ENCODE measurements around the gene BACH2. TPM values are rescaled to one million over a fixed set of nuclear protein-coding genes. Genes with fewer than 3 reads are reported as not detected.

The BACH2 gene
- total RNA-seq, 1 donor from 2014 or later: 7.7 TPM

DNA sequence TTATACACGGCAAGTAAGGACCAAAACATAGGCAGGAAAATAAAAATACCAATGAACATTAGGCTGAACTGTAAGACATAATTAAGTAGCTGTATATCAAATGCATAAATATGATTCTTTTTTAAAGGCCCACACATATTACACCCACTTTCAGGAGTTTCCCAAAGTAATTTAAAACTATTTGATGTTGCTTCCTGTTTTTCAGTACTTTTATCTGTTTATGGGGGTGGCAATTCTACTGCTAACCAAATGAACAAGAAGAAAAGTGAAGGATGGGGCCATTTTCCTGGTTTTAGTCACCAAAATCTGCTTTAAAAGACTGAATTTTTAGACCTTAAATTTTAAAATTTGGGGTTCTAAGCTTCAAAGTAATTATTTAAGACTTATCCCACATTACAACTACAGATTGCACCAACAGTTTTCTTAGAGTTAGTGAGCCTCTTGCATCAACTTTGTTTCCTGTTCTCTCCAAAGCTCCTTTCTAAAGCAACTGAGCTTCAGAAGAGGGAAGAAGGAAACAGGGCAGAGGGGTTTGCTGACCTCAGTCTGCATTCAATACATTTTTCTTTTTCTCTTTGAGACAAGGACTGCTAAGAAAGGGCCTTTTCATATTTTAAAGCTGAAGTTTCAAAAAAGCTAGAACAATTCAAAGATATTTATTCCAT, 191.0 kb downstream of the BACH2 start:
- Histone ChIP-seq H3K4me1 (peaks cover 0 to 4% of the 10 kb centered on the region in 2 donors), H3K27ac (no peak overlapping the region), H3K4me3 (no peak overlapping the region), H3K9me3 (no peaks in the 10 kb centered on the region), H3K27me3 (no peaks in the 10 kb centered on the region), H3K36me3 (no peaks in the 10 kb centered on the region)
- intact Hi-C loops (cut with DNase I): no loop called here
- TF ChIP-seq, protein P1, sequence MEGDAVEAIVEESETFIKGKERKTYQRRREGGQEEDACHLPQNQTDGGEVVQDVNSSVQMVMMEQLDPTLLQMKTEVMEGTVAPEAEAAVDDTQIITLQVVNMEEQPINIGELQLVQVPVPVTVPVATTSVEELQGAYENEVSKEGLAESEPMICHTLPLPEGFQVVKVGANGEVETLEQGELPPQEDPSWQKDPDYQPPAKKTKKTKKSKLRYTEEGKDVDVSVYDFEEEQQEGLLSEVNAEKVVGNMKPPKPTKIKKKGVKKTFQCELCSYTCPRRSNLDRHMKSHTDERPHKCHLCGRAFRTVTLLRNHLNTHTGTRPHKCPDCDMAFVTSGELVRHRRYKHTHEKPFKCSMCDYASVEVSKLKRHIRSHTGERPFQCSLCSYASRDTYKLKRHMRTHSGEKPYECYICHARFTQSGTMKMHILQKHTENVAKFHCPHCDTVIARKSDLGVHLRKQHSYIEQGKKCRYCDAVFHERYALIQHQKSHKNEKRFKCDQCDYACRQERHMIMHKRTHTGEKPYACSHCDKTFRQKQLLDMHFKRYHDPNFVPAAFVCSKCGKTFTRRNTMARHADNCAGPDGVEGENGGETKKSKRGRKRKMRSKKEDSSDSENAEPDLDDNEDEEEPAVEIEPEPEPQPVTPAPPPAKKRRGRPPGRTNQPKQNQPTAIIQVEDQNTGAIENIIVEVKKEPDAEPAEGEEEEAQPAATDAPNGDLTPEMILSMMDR (IDR thresholded peaks at IDR 0.05): no peak
- DNase-seq (ENCODE audit: low spot score in 2 of 2): no peak

DNA sequence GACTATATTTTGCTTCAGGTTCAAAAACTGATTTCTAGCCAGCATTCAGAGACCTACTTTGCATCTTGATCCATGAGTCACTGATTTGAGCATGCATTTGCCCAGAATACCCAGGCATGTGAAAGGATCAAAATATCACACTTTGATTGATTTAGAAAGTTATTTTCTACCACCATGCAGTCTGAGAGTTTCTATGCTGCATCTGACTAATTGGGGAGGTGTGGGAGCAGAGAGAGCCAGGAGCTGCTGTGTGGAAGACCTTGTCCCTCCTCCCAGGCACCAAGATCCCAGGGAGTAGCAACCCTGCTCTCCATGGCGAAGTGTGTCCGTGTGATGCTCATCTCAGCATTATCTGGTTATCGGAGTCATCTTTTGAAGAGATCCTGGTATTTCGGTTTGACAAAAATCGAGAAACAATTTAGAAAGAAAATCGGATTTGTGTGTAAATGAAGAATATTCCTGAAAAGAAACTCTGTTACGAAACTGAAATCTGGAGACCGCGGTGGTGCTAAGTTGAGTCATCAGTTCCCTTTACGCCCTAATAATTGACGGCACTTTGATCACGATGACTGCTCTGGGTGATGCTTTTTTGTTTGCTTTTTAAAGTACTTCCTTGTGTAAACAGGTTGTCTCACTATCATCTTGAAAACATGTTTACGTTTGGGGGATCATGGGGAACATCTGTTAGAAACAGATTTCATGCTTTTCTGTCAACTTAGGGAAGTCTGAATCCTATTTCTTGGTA, 193.4 kb downstream of the BACH2 start:
- Histone ChIP-seq H3K27ac (no peak overlapping the region), H3K27me3 (no peaks in the 10 kb centered on the region), H3K4me1 (peaks cover 0 to 17% of the 10 kb centered on the region in 2 donors), H3K36me3 (no peaks in the 10 kb centered on the region), H3K9me3 (no peaks in the 10 kb centered on the region), H3K4me3 (no peak overlapping the region)
- TF ChIP-seq, protein P1 (IDR thresholded peaks at IDR 0.05): no peak
- intact Hi-C loops (cut with DNase I): loop anchor here (2.0 kb wide), 1 partner anchor 54 kb away; no protein-coding TSS in a partner anchor
- DNase-seq (ENCODE audit: low spot score in 2 of 2): no peak

DNA sequence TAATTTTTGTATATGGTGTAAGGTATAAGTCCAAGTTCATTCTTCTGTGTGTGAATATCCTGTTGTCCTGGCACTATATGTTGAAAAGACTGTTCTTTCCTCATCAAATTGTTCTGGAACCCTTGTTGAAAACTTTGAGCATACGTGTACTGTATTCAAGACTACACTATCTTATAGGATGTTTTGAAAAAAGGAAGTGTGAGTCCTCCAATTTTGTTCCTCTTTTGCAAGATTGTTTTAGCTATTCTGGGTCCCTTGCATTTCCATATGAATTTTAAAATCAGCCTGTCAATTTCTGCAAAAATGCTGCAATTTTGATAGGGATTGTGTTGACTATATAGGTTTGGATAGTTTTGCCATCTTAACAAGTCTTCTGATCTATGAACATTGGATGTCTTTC, 195.2 kb downstream of the BACH2 start:
- Histone ChIP-seq H3K9me3 (no peaks in the 10 kb centered on the region), H3K4me1 (peaks cover 4 to 31% of the 10 kb centered on the region in 2 donors), H3K27ac (peak overlapping the region; percentile 58 to 89), H3K27me3 (no peaks in the 10 kb centered on the region), H3K36me3 (no peaks in the 10 kb centered on the region), H3K4me3 (no peak overlapping the region)
- no peak for DNase-seq (ENCODE audit: low spot score in 2 of 2)
- TF ChIP-seq, protein P1 (IDR thresholded peaks at IDR 0.05): no peak
- intact Hi-C loops (cut with DNase I): no loop called here

DNA sequence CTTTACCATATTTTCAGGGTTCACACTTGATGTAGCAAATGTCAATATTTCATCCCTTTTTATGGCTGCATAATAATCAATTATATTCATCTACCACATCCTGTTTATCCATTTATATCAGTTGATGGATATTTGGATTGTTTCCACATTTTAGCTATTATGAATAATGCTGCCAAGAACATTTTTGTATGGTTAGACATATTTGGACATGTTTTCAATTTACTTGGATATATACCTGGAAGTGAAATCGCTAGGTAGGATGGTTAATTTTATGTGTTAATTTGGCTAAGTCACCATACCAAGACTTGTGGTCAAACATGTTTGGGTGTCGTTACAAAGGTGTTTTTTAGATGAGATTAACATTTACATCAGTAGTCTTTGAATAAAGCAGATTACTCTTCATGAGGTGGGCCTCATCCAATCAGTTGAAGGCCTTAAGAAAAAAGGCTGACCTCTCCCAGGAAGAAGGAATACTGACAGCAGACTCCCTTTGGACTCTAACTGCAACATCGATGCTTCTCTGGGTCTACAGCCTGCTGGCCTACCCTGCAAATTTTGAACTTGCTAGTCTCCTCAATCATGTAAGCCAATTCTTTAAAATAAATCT, 196.5 kb downstream of the BACH2 start:
- Histone ChIP-seq H3K36me3 (no peaks in the 10 kb centered on the region), H3K4me3 (no peak overlapping the region), H3K27me3 (no peaks in the 10 kb centered on the region), H3K9me3 (no peaks in the 10 kb centered on the region), H3K4me1 (peaks cover 4 to 44% of the 10 kb centered on the region in 2 donors), H3K27ac (peak overlapping the region; percentile 89 to 93)
- TF ChIP-seq, protein P1 (IDR thresholded peaks at IDR 0.05): no peak
- intact Hi-C loops (cut with DNase I): no loop called here
- DNase-seq (ENCODE audit: low spot score in 2 of 2): no peak

DNA sequence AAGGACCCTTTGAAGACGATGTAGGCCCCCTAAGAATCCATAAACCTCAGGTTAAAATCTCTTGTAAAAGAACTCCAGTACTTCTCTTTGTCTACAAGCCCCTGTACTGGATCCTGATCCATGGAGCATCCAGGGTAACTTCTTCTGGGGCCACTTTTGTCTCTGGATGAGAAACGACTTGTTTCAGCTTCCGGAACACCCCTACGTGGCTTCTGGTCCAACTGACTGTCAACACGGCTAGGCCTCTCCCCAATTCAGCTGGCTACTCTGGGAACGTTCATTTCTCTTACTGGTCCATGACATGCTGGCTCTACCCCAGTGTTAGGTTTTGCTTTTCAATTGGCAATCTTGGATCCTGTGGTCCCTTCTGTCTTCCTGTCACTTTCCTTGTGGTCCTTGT, 198.0 kb downstream of the BACH2 start:
- no peaks in the 10 kb centered on the region for H3K9me3 ChIP-seq
- no peaks in the 10 kb centered on the region for H3K27me3 ChIP-seq
- TF ChIP-seq, protein P1 (IDR thresholded peaks at IDR 0.05): no peak
- intact Hi-C loops (cut with DNase I): loop anchor here (1.0 to 5.0 kb wide), 9 partner anchors 24 to 379 kb away; partner anchors contain the start of genes BACH2 and CASP8AP2
- H3K4me1 ChIP-seq: peaks cover 4 to 46% of the 10 kb centered on the region in 2 donors
- H3K27ac ChIP-seq: peak overlapping the region; percentile 89 to 93
- DNase-seq (ENCODE audit: low spot score in 2 of 2): peak in 1 of 2 donors; percentile 73
- no peaks in the 10 kb centered on the region for H3K36me3 ChIP-seq
- no peak overlapping the region for H3K4me3 ChIP-seq

Measured in ascending aorta (tissue), 2 donors.